ENCODE measurements around the gene CSH1. TPM values are rescaled to one million over a fixed set of nuclear protein-coding genes. Genes with fewer than 3 reads are reported as not detected.

The CSH1 gene
- polyA plus RNA-seq, 1 of the 3 experiments (the other 2 are of a cell fraction) = not detected

GRCh38 chr17:63937319-63937718, 40.9 kb upstream of the CSH1 start:
- Histone ChIP-seq H3K4me1 (ENCODE audit: control insufficient read depth in 1 of 2, insufficient read depth in 2 of 2, low read depth in 1 of 2, low read length in 1 of 2) (no peaks in the 10 kb centered on the region), H3K36me3 (replicated peaks in 1 of 2; ENCODE audit: control insufficient read depth in 1 of 2, insufficient read depth in 2 of 2, low read length in 1 of 2) (no peaks in the 10 kb centered on the region), H3K9me3 (no peaks in the 10 kb centered on the region), H3K27me3 (ENCODE audit: insufficient read depth) (peaks cover 13% of the 10 kb centered on the region; the same call in 1 of the 2 replicates), H3K4me2 (no peak overlapping the region), H3K27ac (ENCODE audit: low read depth in 2 of 2, low read length in 1 of 2) (no peak overlapping the region), H3K79me2 (ENCODE audit: insufficient read depth) (no peaks in the 10 kb centered on the region), H3K9ac (no peak overlapping the region), H4K20me1 (ENCODE audit: insufficient read depth) (no peaks in the 10 kb centered on the region), H3K9me2 (no peaks in the 10 kb centered on the region), H3K4me3 (ENCODE audit: low read depth in 2 of 2, low read length in 1 of 2) (no peak overlapping the region), H2AFZ (ENCODE audit: low read depth) (no peak overlapping the region), H3F3A (replicated peaks; ENCODE audit: insufficient read depth) (no peaks in the 10 kb centered on the region)
- no peak for DNase-seq
- TF ChIP-seq EZH2phosphoT487 (IDR thresholded peaks at IDR 0.05; ENCODE audit: borderline replicate concordance, low read depth) = no peak
- ChIA-PET CTCF (interaction anchor here (1.2 to 2.2 kb wide), 6 partner anchors 9 to 88 kb away, joined by 3 to 10 read pairs (median 6); partner anchors contain the start of gene GH1), POLR2A (no interaction called here)
- WGBS (ENCODE audit: low lambda C conversion rate) = 71% methylated on average over 6 of the region's 6 CpGs

- no peak overlapping the region for H3K9ac ChIP-seq
- POLR2A ChIA-PET = no interaction called here
Measured at GRCh38 chr17:63934183-63935112, 38.1 kb upstream of the CSH1 start.

More at GRCh38 chr17:63934183-63935112, 38.1 kb upstream of the CSH1 start:
- TF ChIP-seq RAD21 (IDR thresholded peaks at IDR 0.05; ENCODE audit: low read length) (no peak), EZH2phosphoT487 (IDR thresholded peaks at IDR 0.05; ENCODE audit: borderline replicate concordance, low read depth) (no peak), RXRA (IDR thresholded peaks at IDR 0.05; ENCODE audit: borderline replicate concordance, low read depth) (no peak), EP300 (IDR thresholded peaks at IDR 0.05; ENCODE audit: borderline replicate concordance in 1 of 2, low read depth in 1 of 2, low read length in 1 of 2) (no peak), GABPA (IDR thresholded peaks at IDR 0.05; ENCODE audit: low read depth) (no peak), TEAD4 (IDR thresholded peaks at IDR 0.05; ENCODE audit: borderline replicate concordance, insufficient read depth) (no peak), ELF1 (IDR thresholded peaks at IDR 0.05) (no peak), SIN3A (IDR thresholded peaks at IDR 0.05; ENCODE audit: borderline replicate concordance, low read depth, low read length) (no peak), RCOR1 (IDR thresholded peaks at IDR 0.05; ENCODE audit: low read length) (no peak), YY1 (IDR thresholded peaks at IDR 0.05; ENCODE audit: low read depth) (no peak), NRF1 (IDR thresholded peaks at IDR 0.05; ENCODE audit: low read depth, low read length) (no peak)
- TF ChIP-seq, protein P1, sequence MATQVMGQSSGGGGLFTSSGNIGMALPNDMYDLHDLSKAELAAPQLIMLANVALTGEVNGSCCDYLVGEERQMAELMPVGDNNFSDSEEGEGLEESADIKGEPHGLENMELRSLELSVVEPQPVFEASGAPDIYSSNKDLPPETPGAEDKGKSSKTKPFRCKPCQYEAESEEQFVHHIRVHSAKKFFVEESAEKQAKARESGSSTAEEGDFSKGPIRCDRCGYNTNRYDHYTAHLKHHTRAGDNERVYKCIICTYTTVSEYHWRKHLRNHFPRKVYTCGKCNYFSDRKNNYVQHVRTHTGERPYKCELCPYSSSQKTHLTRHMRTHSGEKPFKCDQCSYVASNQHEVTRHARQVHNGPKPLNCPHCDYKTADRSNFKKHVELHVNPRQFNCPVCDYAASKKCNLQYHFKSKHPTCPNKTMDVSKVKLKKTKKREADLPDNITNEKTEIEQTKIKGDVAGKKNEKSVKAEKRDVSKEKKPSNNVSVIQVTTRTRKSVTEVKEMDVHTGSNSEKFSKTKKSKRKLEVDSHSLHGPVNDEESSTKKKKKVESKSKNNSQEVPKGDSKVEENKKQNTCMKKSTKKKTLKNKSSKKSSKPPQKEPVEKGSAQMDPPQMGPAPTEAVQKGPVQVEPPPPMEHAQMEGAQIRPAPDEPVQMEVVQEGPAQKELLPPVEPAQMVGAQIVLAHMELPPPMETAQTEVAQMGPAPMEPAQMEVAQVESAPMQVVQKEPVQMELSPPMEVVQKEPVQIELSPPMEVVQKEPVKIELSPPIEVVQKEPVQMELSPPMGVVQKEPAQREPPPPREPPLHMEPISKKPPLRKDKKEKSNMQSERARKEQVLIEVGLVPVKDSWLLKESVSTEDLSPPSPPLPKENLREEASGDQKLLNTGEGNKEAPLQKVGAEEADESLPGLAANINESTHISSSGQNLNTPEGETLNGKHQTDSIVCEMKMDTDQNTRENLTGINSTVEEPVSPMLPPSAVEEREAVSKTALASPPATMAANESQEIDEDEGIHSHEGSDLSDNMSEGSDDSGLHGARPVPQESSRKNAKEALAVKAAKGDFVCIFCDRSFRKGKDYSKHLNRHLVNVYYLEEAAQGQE (IDR thresholded peaks at IDR 0.05; ENCODE audit: low read depth, low read length) = no peak
- TF ChIP-seq, protein P2, sequence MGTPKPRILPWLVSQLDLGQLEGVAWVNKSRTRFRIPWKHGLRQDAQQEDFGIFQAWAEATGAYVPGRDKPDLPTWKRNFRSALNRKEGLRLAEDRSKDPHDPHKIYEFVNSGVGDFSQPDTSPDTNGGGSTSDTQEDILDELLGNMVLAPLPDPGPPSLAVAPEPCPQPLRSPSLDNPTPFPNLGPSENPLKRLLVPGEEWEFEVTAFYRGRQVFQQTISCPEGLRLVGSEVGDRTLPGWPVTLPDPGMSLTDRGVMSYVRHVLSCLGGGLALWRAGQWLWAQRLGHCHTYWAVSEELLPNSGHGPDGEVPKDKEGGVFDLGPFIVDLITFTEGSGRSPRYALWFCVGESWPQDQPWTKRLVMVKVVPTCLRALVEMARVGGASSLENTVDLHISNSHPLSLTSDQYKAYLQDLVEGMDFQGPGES (IDR thresholded peaks at IDR 0.05; ENCODE audit: low read depth, low read length) = no peak
- TF ChIP-seq, protein P3, sequence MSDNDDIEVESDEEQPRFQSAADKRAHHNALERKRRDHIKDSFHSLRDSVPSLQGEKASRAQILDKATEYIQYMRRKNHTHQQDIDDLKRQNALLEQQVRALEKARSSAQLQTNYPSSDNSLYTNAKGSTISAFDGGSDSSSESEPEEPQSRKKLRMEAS (IDR thresholded peaks at IDR 0.05; ENCODE audit: low read depth) = no peak
- Histone ChIP-seq H3K4me2 (no peak overlapping the region), H3K4me3 (ENCODE audit: low read depth in 2 of 2, low read length in 1 of 2) (no peak overlapping the region), H2AFZ (ENCODE audit: low read depth) (no peak overlapping the region), H3K36me3 (replicated peaks in 1 of 2; ENCODE audit: control insufficient read depth in 1 of 2, insufficient read depth in 2 of 2, low read length in 1 of 2) (no peaks in the 10 kb centered on the region), H3K9me2 (no peaks in the 10 kb centered on the region), H3K27ac (ENCODE audit: low read depth in 2 of 2, low read length in 1 of 2) (no peak overlapping the region), H4K20me1 (ENCODE audit: insufficient read depth) (no peaks in the 10 kb centered on the region), H3K27me3 (ENCODE audit: insufficient read depth) (peaks cover 13% of the 10 kb centered on the region; the same call in 1 of the 2 replicates), H3K9me3 (no peaks in the 10 kb centered on the region), H3K79me2 (ENCODE audit: insufficient read depth) (no peaks in the 10 kb centered on the region), H3K4me1 (ENCODE audit: control insufficient read depth in 1 of 2, insufficient read depth in 2 of 2, low read depth in 1 of 2, low read length in 1 of 2) (no peaks in the 10 kb centered on the region), H3F3A (replicated peaks; ENCODE audit: insufficient read depth) (no peaks in the 10 kb centered on the region)
- WGBS (ENCODE audit: low lambda C conversion rate) = 70% methylated on average over 21 of the region's 21 CpGs
- CTCF ChIA-PET = interaction anchor here (1.0 to 8.8 kb wide), 9 partner anchors 12 to 199 kb away, joined by 3 to 90 read pairs (median 8); partner anchors contain the start of genes CSHL1 and GH1
- peak; percentile 33 for DNase-seq
